Measurements from ENCODE around the gene CPM.

Gene CPM

GRCh38 chr12:68932961-68933893 is at the start of gene CPM:
Gene CPM, minus strand, starts transcription at chr12:68933171. Its CDS starts 334 bp downstream, at chr12:68932837.
- DNase-seq (ENCODE audit: low read depth) = peak; percentile 48

- DNase-seq (ENCODE audit: low read depth) = no peak
These were observed 48.5 kb upstream of the CPM start for GRCh38 chr12:68981516-68981915.

- DNase-seq (ENCODE audit: low read depth) = no peak
These were observed 47.7 kb upstream of the CPM start for GRCh38 chr12:68980476-68981212.

- DNase-seq (ENCODE audit: low read depth) = no peak
These were observed 45.7 kb upstream of the CPM start for GRCh38 chr12:68978678-68979077.

GRCh38 chr12:68977909-68978610 is 45.1 kb upstream of the CPM start:
- no peak for DNase-seq (ENCODE audit: low read depth)

GRCh38 chr12:68977335-68977734 is 44.4 kb upstream of the CPM start:
- DNase-seq (ENCODE audit: low read depth) = no peak

GRCh38 chr12:68976395-68976841 is 43.4 kb upstream of the CPM start:
- DNase-seq (ENCODE audit: low read depth) = no peak

- no peak for DNase-seq (ENCODE audit: low read depth)
These were observed 42.8 kb upstream of the CPM start for GRCh38 chr12:68975811-68976210.

GRCh38 chr12:68972595-68972994 is 39.6 kb upstream of the CPM start:
- DNase-seq (ENCODE audit: low read depth) = no peak

GRCh38 chr12:68971404-68971803 is 38.4 kb upstream of the CPM start:
- no peak for DNase-seq (ENCODE audit: low read depth)

GRCh38 chr12:68970951-68971350 is 38.0 kb upstream of the CPM start:
- no peak for DNase-seq (ENCODE audit: low read depth)

GRCh38 chr12:68970306-68970705 is 37.3 kb upstream of the CPM start:
- DNase-seq (ENCODE audit: low read depth) = no peak

- DNase-seq (ENCODE audit: low read depth) = no peak
These were observed 34.1 kb upstream of the CPM start for GRCh38 chr12:68967046-68967445.

GRCh38 chr12:68963856-68964745 is 31.1 kb upstream of the CPM start:
- DNase-seq (ENCODE audit: low read depth) = no peak

GRCh38 chr12:68962877-68963855 is 30.2 kb upstream of the CPM start:
- DNase-seq (ENCODE audit: low read depth) = no peak

- no peak for DNase-seq (ENCODE audit: low read depth)
These were observed 27.0 kb upstream of the CPM start for GRCh38 chr12:68959891-68960464.

GRCh38 chr12:68959143-68959858 is 26.3 kb upstream of the CPM start:
- DNase-seq (ENCODE audit: low read depth) = no peak

- no peak for DNase-seq (ENCODE audit: low read depth)
These were observed 25.4 kb upstream of the CPM start for GRCh38 chr12:68958322-68958721.

GRCh38 chr12:68957273-68957672 is 24.3 kb upstream of the CPM start:
- DNase-seq (ENCODE audit: low read depth) = no peak
